HG03097 (cell line): ENCODE measurements around the gene SHE.
"Not testable (repeated sequence)": the region's sequence is repeated elsewhere in the genome, so short reads cannot be mapped to it uniquely, and the experiment has no call there.

Source experiments
- ATAC-seq: cut with Tn5 transposase; IDR thresholded peaks from one replicate; pipeline ENCODE4 v1.9.1; 2021; ENCODE audit not compliant: unreplicated experiment, low FRiP score

SHE gene

DNA sequence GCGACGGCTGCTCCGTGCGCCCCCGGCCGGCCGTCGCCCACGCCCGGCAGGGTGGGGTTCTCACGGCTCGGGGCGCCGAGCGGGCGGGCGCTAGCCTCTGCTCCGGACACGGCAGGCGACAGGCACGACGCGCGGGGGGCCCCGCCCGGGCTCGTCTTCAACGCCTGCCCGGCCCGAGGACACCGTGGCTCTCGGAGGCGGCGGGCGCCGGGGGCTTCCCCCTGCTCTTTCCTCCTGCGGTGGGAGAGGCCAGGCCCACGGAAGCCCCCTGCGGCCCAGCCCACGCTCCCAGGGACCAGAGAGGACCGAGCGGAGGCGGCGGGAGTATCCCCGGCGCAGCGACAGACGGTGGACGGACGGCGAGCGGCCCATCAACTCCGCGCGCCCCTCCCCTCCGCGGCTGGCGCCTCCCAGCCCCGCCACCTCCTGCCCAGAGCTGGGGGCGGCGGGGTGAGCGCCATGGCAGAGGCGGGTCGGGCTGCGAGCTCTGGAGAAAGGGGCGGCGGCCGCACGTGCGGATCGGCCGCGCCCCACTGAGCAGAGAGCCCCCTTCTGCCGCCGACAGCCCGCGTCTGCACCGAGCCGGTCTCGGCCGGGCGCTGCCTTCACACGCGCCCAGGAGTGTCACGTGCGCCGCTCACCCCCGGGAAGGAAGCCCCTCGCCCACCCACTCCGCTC, at the start of gene SHE, which contains the start of gene TDRD10:
SHE (minus strand) TSS at position 347 of the 678 bp plus-strand sequence. CDS start 386 bp downstream, outside the sequence.
TDRD10 (plus strand) TSS at position 154 of the 678 bp plus-strand sequence. CDS start 4,685 bp downstream, outside the sequence.
- no peak for ATAC-seq

GRCh38 chr1:154551474-154551873, 49.3 kb upstream of the SHE start:
- ATAC-seq: no peak

GRCh38 chr1:154550657-154551056, 48.4 kb upstream of the SHE start:
- no peak for ATAC-seq

DNA sequence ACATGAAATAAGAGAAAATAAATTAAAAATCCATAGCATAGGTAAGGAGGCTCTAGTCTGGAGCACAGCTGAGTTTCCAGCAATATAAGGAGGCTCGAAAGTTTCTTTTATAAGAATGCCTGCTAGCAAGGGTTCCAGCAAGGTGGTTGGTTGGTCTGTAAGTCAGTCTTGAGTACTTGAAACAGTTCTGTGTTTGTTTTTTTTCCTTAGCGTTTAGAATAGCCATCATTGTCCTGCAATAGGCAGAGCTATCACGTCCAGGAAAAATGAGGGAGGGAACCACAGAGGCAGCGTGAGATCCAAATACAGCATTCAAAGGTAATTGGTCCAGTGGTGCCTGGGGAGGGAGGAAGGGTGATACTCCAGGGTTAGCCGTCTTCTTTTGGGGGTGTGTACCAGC, 47.9 kb upstream of the SHE start:
- no peak for ATAC-seq

GRCh38 chr1:154549202-154549770, 47.1 kb upstream of the SHE start:
- no peak for ATAC-seq

DNA sequence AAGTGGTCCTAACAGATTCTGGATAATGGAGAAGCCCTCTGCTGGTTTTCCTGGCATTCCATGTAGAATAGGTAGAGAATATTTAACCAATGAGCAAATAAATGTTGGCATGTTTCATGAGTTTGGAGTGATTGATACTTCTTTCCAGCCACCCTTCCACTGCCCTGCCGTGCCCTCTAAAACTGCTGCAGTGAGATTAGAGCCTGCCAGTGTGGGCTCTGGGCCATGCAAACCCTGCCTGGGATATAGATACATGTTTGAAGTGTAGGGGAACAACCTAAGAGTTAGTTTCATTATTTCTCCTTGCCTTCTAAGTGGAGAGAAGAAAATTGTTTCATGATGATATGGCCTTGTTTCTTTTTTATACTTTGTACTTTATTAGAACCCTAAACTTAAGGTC, 45.8 kb upstream of the SHE start:
- ATAC-seq: no peak

DNA sequence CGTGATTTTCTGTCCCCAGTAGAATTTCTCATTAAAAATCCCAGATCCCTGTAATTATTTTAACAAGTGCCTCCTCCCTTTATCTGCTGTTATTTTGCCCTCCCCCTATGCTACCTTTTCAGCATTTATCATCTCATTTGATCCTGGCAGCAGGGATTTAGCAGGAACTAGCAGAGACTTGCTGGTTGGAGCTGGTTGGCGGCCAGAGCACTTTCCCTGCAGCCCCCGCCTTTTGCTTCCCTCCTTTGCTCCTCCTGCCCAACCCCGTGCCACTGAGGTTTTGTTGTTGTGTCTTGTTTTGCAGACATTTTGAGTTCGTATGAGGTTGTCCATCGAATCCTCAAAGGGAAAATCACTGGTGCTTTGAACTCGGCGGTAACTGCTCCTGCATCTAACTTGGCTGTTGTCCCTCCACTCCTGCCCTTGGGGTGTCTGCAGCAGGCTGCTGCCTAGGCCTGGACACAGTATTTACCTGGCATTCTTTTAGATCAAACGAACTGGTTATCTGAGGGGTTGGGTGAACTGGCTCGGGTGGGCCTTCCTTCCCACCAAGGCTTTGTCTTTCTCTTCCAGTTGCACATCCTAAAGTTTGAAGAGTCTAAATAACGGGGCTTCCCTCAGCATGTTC, 45.0 kb upstream of the SHE start:
- no peak for ATAC-seq

DNA sequence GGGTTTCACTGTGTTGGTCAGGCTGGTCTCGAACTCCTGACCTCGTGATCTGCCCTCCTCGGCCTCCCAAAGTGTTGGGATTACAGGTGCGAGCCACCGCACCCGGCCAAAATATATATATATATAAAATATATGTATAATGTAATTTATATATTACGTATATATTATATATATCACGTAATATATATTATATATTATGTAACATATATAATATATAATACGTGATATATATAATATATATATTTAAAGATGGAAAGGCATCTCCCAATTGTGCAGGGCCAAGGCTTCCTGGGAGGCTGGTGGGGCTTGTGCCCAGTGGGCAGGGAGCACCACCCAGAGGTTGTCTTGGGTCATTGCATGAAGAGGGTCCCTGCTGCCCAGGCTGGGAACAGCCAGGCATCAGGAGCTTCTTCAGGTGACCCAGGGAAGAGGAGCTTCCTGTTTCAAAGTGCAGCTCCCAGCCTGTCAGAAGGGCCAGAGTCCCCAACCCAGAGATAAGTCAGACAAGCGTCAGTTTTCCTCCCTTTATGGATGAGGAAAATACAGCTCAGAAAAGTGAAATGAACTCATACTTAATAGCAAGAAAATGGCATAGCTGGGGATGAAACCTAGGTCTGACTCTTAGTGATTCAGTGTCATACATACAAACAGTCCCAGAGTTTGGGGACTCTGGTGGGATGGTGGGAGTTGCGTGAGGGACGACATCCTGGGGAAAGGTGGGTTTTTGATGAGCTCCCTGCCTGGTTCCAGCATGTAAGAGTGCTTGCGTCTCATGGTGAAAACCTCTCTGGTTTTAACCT, 44.3 kb upstream of the SHE start:
- no peak for ATAC-seq

- no peak for ATAC-seq
Measured at GRCh38 chr1:154541231-154541630, 39.0 kb upstream of the SHE start.

DNA sequence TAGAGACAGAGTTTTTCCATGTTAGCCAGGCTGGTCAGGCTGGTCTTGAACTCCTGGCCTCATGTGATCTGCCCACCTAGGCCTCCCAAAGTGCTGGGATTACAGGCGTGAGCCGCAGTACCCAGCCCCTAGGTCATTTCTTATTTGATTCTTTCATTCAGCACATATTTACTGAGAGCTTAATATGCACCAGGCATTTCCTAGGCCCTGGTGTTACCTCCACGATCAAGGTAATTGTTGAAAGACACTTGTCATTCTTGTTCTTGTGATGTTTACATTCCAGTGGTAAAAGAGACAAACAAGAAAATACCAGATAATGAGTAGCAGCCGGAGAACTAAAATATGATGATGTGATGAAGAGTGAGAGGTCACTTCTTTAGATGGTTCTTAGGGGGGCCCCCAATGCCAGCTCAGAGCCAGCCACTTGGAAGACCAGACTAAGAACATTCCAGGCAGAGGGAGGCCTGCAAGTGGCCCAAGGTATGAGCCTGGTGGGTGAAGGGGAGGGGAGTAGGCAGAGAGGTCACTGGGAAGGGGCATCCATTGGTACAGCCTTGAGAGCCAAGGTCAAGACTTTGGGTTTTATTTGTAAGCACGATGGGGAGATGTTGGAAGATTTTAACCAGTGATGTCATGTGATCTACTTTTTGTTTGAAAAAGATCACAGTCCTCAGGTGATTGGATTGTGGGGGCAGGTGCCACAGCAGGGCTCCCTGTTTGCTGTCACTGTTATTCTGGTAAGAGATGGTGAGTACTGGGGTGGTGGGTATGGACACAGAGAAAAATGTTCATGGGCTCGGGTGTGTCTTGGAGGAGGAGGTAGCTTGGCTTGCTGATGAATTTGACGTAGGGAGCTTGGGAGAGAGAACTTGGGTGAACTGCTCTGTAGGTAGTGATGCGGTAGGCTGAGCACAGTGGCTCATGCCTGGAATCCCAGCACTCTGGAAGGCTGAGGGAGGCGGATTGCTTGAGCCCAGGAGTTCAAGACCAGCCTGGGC, 37.6 kb upstream of the SHE start:
- ATAC-seq: no peak

DNA sequence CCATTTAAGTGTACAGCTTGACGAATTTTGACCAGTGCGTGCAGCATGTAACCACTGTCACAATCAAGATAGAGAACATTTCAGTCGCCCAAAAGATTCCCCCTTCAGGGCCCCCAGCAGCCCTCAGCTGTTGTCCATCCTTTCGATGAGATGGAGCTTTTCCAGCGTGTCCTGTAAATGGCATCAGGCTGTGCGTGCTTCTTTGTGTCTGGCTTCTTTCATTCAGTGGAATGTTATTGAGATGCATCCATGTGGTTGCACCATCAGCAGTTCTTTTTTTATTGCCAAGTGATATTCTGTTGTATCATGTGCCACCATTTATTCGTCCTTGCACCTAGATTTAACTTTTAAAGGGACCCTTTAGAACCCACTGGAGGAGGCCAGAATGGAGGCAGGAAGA, 34.4 kb upstream of the SHE start:
- no peak for ATAC-seq

GRCh38 chr1:154533952-154534844, 32.0 kb upstream of the SHE start:
- ATAC-seq: no peak

DNA sequence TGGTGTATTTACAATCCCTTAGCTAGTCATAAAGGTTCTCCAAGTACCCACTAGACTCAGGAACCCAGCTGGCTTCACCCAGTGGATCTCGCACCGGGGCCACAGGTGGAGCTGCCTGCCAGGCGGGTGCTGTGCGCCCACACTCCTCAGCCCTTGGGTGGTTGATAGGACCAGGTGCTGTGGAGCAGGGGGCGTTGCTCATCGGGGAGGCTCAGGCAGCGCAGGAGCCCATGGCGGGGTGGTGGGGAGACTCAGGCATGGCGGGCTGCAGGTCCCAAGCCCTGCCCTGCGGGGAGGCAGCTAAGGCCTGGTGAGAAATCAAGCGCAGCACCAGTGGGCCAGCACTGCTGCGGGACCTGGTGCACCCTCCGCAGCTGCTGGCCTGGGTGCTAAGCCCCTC, 29.7 kb upstream of the SHE start:
- ATAC-seq: not testable (repeated sequence)

GRCh38 chr1:154529308-154529707, 27.1 kb upstream of the SHE start:
- no peak for ATAC-seq

- no peak for ATAC-seq
Measured at GRCh38 chr1:154527192-154527591, 25.0 kb upstream of the SHE start.

DNA sequence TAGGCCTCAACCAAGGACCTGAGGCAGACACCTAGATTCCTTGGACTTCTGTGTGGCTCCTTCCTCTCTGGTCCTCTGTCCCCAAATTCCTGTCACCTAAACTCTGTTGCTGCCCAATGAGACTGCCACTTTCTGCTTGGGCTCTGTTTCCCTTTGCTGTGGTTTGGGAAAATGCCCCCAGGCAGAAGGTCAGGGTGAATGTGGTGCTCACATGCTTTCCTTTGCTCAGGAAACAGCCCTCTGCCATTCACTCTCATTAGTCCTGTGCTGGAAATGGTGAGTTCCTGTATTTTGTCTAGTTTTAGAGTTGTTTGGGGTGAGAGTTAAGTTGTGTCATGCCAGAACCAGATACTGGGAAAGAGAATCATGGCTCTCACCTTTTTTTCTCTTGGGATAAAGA, 22.7 kb upstream of the SHE start:
- no peak for ATAC-seq

DNA sequence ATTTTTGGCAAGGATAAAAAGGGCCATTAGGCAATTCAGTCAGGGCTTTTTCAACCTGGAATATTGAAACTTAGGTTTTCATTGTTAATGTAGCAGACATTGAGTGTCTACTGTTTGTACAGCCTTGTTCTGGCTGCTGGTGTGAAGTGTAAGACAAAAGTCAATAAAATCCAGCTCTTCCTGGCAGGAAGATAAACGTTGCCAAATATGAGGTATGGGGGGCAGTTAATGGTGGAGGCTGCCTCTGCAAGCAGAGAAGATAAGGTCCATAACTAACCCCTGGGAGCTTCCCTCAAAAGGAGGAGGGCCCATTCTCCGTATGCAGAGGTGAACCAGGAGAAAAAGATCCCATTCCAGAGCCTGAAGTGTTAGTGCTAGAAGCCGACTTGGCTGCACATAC, 19.5 kb upstream of the SHE start:
- ATAC-seq: no peak

- ATAC-seq: no peak
Measured at GRCh38 chr1:154520333-154520732, 18.1 kb upstream of the SHE start.

- no peak for ATAC-seq
Measured at GRCh38 chr1:154519591-154519991, 17.4 kb upstream of the SHE start.
